Activated CD4-positive, CD25-positive, alpha-beta regulatory T cell (primary cell): ENCODE data around the gene SYNE2.
"Not testable (repeated sequence)": the region's sequence is repeated elsewhere in the genome, so short reads cannot be mapped to it uniquely, and the experiment has no call there.

Experiments
- DNase-seq, 4 experiments: peaks; one replicate each; lab custom pipeline; 2025; lab: John Stamatoyannopoulos, UW

SYNE2 gene

DNA sequence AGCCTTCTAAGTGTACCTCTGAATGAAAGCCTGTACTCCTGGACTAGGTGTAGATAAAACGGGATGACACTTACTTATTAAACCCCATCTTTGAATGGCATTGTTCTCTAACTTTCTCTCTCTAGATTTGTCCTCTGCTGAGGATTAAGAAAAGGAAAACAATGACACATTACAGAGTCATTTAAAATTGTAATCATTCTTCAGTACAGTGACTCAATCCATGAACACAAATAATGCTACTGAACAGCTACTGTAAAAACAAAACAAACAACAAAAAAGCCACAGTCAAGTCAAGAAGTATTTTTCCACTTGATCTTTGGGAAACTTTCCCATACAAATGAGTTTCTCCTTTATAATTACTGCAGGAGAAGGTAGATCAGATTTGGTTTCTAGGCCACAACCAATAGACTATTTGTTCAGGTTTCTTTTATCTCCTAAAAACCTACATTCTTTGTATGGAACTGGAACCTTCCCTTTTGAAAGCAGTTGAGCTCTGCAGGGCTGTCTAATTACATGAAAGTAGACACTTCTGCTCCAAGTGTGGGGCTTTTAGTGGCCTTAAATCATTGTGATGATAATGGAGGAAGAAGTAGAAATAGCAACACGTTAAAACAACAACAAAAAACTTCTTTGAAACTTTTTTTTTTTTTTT, 222.3 kb downstream of the SYNE2 start:
- no peak for DNase-seq

- no peak for DNase-seq
These were observed 222.8 kb downstream of the SYNE2 start for GRCh38 chr14:64075613-64076005.

DNA sequence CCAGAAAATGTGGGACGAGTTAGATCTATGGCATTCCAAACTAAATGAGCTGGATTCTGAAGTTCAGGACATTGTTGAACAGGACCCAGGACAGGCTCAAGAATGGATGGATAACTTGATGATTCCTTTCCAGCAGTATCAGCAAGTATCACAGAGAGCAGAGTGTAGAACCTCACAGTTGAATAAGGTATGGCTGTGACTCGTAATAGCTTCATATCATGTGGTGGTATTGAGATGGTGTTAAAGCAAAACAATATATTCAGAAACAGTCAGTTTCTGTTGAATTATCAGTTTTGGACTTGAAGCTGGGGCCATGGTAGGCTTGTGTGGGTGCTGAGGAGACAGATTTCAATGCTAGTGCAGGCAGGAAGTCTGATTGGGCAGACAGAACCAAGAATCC, 227.6 kb downstream of the SYNE2 start:
- DNase-seq: no peak

DNA sequence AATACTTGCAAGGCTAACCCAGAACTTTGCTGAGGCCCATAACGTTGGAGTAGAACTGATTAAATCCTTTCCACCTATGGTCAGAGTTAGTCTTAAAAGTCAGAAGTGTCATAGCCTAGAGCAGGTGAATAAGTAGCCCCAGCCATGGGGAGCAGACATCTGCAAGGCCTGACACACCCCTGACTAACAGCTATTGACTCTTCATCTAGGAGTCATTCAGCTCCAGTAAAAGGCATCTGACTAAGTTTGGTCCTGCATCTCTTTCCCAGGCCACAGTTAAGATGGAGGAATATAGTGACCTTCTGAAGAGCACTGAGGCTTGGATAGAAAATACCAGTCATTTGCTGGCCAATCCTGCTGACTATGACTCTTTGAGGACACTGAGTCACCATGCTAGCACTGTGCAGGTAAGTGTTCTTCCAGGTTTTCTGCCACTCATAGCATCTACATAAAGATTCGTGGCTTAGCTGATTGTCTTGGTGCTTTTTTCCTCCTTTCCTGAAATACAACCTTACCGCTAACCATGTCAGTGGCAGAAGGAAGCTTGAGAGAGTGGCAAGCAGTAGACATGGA, 228.5 kb downstream of the SYNE2 start:
- no peak for DNase-seq

DNA sequence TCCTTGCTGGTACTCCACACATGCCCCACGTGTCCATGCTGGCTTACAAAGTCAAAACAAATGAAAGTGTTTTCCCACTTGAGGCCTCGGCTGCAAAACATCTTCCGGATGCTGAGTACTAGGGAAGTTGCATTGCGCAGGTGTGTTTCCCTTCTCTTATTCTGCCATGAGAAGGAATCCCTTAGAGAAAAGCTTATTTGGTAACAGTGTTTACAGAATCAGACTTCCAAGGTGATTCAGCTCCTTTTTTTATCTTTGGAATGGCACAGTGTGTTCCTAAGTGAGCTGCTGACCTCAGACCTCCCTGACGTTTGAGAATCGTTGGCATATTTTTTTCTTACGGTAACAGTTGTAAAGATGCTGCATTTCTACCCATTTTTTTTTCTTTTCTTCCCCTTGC, 230.0 kb downstream of the SYNE2 start:
- no peak for DNase-seq

- no peak for DNase-seq
These were observed 235.8 kb downstream of the SYNE2 start for GRCh38 chr14:64088647-64088964.

- DNase-seq: no peak
These were observed 237.1 kb downstream of the SYNE2 start for GRCh38 chr14:64089920-64090319.

DNA sequence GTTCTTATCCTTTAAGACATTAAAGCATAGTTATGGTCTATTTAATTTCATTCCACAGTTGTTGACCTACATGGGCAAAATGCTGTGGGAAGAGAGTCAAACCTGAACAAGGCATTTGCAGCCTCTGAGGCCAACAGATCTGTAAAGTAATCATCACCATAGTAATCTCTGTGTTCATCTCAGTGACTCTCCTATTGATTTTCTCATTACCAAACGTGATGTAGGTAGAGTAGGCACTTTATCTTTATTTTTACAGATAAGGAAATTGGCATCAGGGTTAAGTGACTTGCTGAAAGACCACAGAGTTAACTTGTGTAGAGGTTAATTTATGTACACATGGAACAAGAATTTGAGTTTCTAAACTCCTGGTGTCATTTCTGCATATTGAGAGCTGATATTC, 238.4 kb downstream of the SYNE2 start:
- DNase-seq: no peak

GRCh38 chr14:64092338-64092737, 239.5 kb downstream of the SYNE2 start:
- DNase-seq: no peak

- no peak for DNase-seq
These were observed 240.1 kb downstream of the SYNE2 start for GRCh38 chr14:64092940-64093339.

DNA sequence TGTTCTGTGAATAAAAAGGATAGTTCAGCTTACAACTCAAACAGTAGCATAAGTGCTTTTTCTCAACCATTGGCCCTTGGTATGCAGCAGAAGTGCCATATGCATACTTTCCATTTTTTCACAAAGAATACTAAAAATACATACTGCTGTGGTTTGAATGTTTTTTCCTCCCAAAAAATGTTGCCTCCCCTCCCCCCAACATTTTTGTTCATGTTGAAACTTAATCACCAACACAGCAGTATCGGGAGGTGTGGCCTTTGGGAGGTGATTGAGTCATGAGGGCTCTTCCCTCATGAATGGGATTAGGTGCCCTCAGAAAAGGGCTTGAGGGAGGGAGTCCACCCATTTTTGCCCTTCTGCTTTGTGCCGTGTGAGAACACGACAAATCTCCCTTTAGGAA, 242.8 kb downstream of the SYNE2 start:
- no peak for DNase-seq

GRCh38 chr14:64098120-64098519, 245.3 kb downstream of the SYNE2 start:
- no peak for DNase-seq

DNA sequence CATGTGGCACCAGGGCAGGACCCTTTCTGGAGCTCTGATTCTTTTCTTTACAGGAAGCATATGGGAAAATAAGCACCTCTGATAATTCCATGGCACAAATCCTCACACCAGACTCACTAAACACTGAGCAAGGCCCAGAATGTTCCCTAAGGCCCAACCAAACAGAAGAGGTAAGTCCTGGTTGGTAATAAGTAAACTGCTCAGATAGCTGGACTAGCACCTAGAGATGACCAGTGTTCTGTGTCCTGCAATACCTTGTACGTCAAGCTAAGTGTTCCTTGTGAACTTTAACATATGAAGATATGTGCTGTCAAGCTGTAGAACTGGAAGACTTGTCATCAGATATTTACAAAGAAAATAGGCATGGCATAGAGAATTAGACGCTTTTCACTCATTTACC, 254.6 kb downstream of the SYNE2 start:
- DNase-seq: no peak

- DNase-seq: no peak
These were observed 257.2 kb downstream of the SYNE2 start for GRCh38 chr14:64109819-64110554.

GRCh38 chr14:64110802-64111201, 258.0 kb downstream of the SYNE2 start:
- no peak for DNase-seq

GRCh38 chr14:64112867-64113678, 260.3 kb downstream of the SYNE2 start:
- DNase-seq: no peak

DNA sequence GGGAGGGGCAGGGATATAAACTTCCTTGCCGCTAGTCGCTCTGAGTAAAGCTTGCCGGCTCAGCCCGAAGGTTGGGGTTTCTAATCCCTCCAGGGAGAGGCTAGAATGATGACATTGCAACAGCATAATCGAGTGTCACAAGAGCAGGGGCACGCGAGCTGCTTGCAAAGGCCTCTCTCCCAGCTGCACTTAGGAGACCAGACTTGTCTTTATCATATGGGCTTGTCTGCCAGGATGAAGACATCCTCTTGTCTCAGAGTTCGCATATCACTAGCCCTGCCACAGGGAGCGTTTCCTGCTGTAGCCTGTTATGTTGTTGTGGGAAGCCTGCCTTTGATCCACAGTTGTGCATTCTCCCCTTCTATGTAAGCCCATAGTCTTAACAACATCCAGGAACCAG, 261.4 kb downstream of the SYNE2 start:
- DNase-seq: no peak

DNA sequence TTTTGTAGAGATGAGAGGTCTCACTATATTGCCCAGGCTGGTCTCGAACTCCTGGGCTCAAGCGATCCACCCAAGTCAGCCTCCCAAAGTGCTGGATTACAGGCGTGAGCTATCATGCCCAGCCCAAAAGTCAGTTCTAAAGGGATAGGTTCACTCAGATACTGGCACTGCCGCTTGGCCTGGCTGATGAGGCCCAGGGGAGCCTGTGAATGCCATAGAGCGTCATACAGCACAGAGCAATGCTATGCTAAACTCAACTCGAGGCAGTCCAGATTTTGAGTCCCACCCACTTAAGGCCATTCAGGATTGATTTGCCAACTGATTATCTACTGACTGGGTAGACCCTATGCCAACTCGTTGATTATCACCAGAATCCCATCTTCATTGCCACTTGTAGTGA, 262.0 kb downstream of the SYNE2 start:
- no peak for DNase-seq

- no peak for DNase-seq
These were observed 262.6 kb downstream of the SYNE2 start for GRCh38 chr14:64115401-64115800.

- no peak for DNase-seq
These were observed 265.0 kb downstream of the SYNE2 start for GRCh38 chr14:64117671-64118402.

GRCh38 chr14:64118403-64118742, 265.6 kb downstream of the SYNE2 start:
- not testable (repeated sequence) for DNase-seq

DNA sequence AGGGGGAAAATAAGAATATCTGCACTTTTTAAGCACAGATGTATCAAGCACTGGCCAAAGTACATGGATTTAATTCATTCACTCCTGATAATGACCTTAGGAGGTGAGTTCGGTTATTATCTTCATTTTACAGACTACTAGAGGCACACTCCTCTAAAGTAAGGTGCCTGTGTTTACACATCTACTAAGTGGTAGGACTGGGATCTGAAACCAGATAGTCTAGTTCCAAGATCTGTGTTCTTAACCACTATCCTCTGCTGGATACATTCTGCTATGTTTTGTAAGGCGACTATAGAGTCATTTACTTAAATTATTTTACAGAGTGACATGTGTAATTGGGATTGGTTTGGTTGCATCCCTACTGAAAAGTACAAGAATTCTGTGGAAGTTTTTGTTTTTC, 266.1 kb downstream of the SYNE2 start:
- DNase-seq: no peak
